Esophagus squamous epithelium (tissue), 5 donors: Measurements from ENCODE around the gene CDH15. TPM values are rescaled to one million over a fixed set of nuclear protein-coding genes. Genes with fewer than 3 reads are reported as not detected.

Source experiments
- DNase-seq: peaks from one replicate; lab custom pipeline; 2025; lab: John Stamatoyannopoulos, UW
- H3K27ac ChIP-seq, 4 donors: fragments of 200-600 bp; sonication (generic); one replicate each; pipeline ENCODE4 v1.5.1; 2016 to 2019; ENCODE audit warnings: mild to moderate bottlenecking in 1 of 4
- H3K27me3 ChIP-seq, 4 donors: fragments of 200-600 bp; sonication (generic); 1 replicate in 3 of 4; 2 replicates in 1 of 4; pipeline versions ENCODE4 v1.5.1 to v1.6.0; 2017 to 2021; ENCODE audit warnings: antibody characterized with exemption in 1 of 4
- H3K36me3 ChIP-seq, 3 donors: fragments of 200-600 bp; sonication (generic); one replicate each; pipeline ENCODE4 v1.5.1; 2016 to 2019
- H3K4me1 ChIP-seq, 3 donors: fragments of 200-600 bp; sonication (generic); one replicate each; pipeline ENCODE4 v1.5.1; 2017 to 2019
- H3K4me3 ChIP-seq, 4 donors: fragments of 200-600 bp; sonication (generic); 1 replicate in 3 of 4; 2 replicates in 1 of 4; pipeline ENCODE4 v1.5.1; 2016 to 2019; ENCODE audit warnings: mild to moderate bottlenecking in 2 of 4, moderate library complexity in 1 of 4
- H3K9me3 ChIP-seq, 3 donors: fragments of 200-600 bp; sonication (generic); one replicate each; pipeline ENCODE4 v1.5.1; 2016 to 2019
- CTCF ChIP-seq, 6 experiments: fragments of 450-650 bp in 4 of 6; fragments of 200-600 bp in 2 of 6; sonication (generic) in 2 of 6; IDR thresholded peaks; one replicate each; pipeline ENCODE4 v1.5.1; 2016 to 2019; ENCODE audit warnings: antibody characterized with exemption in 6 of 6, mild to moderate bottlenecking in 4 of 6, moderate library complexity in 4 of 6
- POLR2A ChIP-seq, 4 donors: fragments of 450-650 bp; IDR thresholded peaks; one replicate each; pipeline ENCODE4 v1.6.1; 2017; ENCODE audit warnings: antibody characterized with exemption in 4 of 4, mild to moderate bottlenecking in 4 of 4, moderate library complexity in 3 of 4
- WGBS, 2 donors: methylation state at CpG; one replicate each; pipeline ENCODE4 v1.1.5; 2018; 5-methylcytosine and 5-hydroxymethylcytosine counted together
- intact Hi-C: fragments of 100-400 bp; cut with DNase I; formaldehyde crosslinking; loops from one replicate; pipeline ENCODE4 v1.15.0; 2022
- total RNA-seq, 4 donors: library from RNA; depleted of rRNA; stranded (reverse); fragments of >200 nt; gene quantifications; one replicate each; pipeline ENCODE4 v1.1.0, GENCODE V29; 2016
- donor health status: DM: yes; HTN: yes; CAD: no.

CDH15 gene
- total RNA-seq, 4 donors from 2014 or later, result not detected

DNA sequence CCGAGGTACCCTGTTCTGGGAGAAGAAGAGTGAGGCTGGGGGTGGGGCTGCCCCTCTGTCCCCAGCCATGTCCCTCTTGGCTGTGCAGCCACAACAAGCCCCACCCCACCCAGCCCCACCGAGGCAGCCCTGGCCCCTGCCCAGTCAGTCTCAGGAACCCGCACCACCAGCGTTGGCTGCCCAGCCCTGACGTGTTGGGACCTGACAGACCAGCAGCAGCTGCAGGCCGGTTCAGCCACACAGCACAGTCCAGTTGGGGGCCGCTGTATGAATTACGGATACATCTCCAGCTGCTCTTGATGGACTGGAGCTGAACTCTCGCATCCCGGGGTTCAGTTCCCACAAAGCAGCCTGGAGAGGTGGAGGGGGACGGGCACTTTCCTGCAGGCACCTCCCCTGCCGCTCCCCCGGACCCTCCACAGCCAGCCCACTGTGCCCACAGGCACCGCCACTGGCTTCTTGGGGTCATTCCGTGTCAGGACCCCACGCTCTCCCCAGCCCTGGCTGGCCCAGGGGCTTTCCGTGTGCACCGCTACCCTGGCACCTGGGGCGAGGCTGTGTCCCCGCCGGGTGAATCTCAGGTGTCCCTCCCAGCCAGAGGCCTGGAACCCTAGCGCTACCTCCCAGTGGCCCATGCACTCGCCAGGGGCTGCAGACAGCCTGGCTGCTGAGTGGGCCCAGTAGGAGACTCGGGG, 7.1 kb downstream of the CDH15 start:
- intact Hi-C loops, result no loop called here
- 74% methylated on average over 9 of the region's 24 CpGs; no CpG with 5 or more reads in 1 of the 2 donors for WGBS, 2 donors
- Histone ChIP-seq H3K4me1 (peaks cover 0 to 7% (median 0%) of the 10 kb centered on the region in 3 donors), H3K4me3 (no peak overlapping the region), H3K9me3 (no peaks in the 10 kb centered on the region), H3K36me3 (no peaks in the 10 kb centered on the region), H3K27me3 (peaks cover 0 to 95% (median 0%) of the 10 kb centered on the region in 4 donors), H3K27ac (no peak overlapping the region)
- TF ChIP-seq POLR2A (IDR thresholded peaks at IDR 0.05), result no peak
- no peak for TF ChIP-seq CTCF (IDR thresholded peaks at IDR 0.05)
- DNase-seq, result no peak

GRCh38 chr16:89179148-89179484, 7.6 kb downstream of the CDH15 start:
- Histone ChIP-seq H3K27me3 (peaks cover 0 to 95% (median 0%) of the 10 kb centered on the region in 4 donors), H3K4me3 (no peak overlapping the region), H3K36me3 (no peaks in the 10 kb centered on the region), H3K4me1 (peaks cover 0 to 7% (median 0%) of the 10 kb centered on the region in 3 donors), H3K27ac (no peak overlapping the region), H3K9me3 (no peaks in the 10 kb centered on the region)
- intact Hi-C loops, result no loop called here
- 74 to 75% methylated on average over 5 to 6 of the region's 19 CpGs for WGBS, 2 donors
- no peak for DNase-seq
- TF ChIP-seq CTCF (IDR thresholded peaks at IDR 0.05), result no peak
- TF ChIP-seq POLR2A (IDR thresholded peaks at IDR 0.05), result no peak

GRCh38 chr16:89179656-89180315, 8.2 kb downstream of the CDH15 start:
- 55% methylated on average over 9 of the region's 25 CpGs; no CpG with 5 or more reads in 1 of the 2 donors for WGBS, 2 donors
- peaks cover 0 to 96% (median 0%) of the 10 kb centered on the region in 4 donors for H3K27me3 ChIP-seq

GRCh38 chr16:89183463-89183862, 11.9 kb downstream of the CDH15 start:
- H3K27me3 ChIP-seq, result peaks cover 0 to 64% (median 0%) of the 10 kb centered on the region in 4 donors
- intact Hi-C loops, result no loop called here
- no peak overlapping the region for H3K4me3 ChIP-seq
- peaks cover 0 to 3% (median 0%) of the 10 kb centered on the region in 3 donors for H3K4me1 ChIP-seq
- no peak for TF ChIP-seq CTCF (IDR thresholded peaks at IDR 0.05)
- TF ChIP-seq POLR2A (IDR thresholded peaks at IDR 0.05), result no peak
- no peaks in the 10 kb centered on the region for H3K36me3 ChIP-seq
- no peak for DNase-seq
- no peaks in the 10 kb centered on the region for H3K9me3 ChIP-seq
- 20% methylated on average over 1 of the region's 13 CpGs; no CpG with 5 or more reads in 1 of the 2 donors for WGBS, 2 donors
- H3K27ac ChIP-seq, result no peak overlapping the region

More at GRCh38 chr16:89179656-89180315, 8.2 kb downstream of the CDH15 start:
- H3K4me1 ChIP-seq, result peaks cover 0 to 7% (median 0%) of the 10 kb centered on the region in 3 donors
- no peak overlapping the region for H3K4me3 ChIP-seq
- TF ChIP-seq CTCF (IDR thresholded peaks at IDR 0.05) (no peak), POLR2A (IDR thresholded peaks at IDR 0.05) (no peak)
- intact Hi-C loops, result no loop called here
- no peak overlapping the region for H3K27ac ChIP-seq
- no peak for DNase-seq
- H3K9me3 ChIP-seq, result no peaks in the 10 kb centered on the region
- no peaks in the 10 kb centered on the region for H3K36me3 ChIP-seq
